ENCODE measurements around the gene LHFPL3.
"Not testable (repeated sequence)": the region's sequence is repeated elsewhere in the genome, so short reads cannot be mapped to it uniquely, and the experiment has no call there.

The LHFPL3 gene

GRCh38 chr7:104328296-104328969 lies at the start of gene LHFPL3:
Gene LHFPL3 (plus strand): TSS chr7:104328603.
- in situ Hi-C loops (cut with HindIII; ENCODE audit: low pct_ligation_motif_present, low pct_unique_long_range_greater_than_20kb, low sequenced_read_pairs), result no loop called here
- no peak for DNase-seq

DNA sequence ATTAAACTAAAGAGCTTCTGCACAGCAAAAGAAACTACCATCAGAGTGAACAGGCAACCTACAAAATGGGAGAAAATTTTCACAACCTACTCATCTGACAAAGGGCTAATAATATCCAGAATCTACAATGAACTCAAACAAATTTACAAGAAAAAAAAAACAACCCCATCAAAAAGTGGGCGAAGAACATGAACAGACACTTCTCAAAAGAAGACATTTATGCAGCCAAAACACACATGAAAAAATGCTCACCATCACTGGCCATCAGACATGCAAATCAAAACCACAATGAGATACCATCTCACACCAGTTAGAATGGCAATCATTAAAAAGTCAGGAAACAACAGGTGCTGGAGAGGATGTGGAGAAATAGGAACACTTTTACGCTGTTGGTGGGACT lies 46.7 kb upstream of the LHFPL3 start:
- in situ Hi-C loops (cut with HindIII; ENCODE audit: low pct_ligation_motif_present, low pct_unique_long_range_greater_than_20kb, low sequenced_read_pairs); DNase-seq: not testable (repeated sequence)

DNA sequence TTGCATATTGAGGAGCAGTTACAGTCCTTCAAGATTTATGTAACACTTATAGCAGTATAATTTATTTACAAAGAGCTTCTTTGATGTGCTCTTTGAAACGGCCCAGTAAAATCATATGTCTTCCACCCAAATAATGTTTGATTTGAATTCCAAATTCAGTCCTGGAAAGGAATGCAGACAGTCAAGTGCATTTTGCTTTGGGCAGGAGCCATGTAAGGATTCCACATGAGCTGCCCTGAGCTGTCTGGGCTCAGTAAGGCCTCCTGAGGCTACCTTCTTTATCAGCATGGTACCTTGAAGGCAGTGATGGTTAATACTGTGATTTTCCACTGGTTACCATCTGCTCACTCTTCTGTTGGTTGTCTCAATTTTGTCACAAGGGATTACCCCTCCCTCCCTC lies 41.6 kb upstream of the LHFPL3 start:
- in situ Hi-C loops (cut with HindIII; ENCODE audit: low pct_ligation_motif_present, low pct_unique_long_range_greater_than_20kb, low sequenced_read_pairs), result no loop called here
- no peak for DNase-seq

GRCh38 chr7:104288137-104288536 lies 40.3 kb upstream of the LHFPL3 start:
- DNase-seq, result no peak
- in situ Hi-C loops (cut with HindIII; ENCODE audit: low pct_ligation_motif_present, low pct_unique_long_range_greater_than_20kb, low sequenced_read_pairs), result no loop called here

DNA sequence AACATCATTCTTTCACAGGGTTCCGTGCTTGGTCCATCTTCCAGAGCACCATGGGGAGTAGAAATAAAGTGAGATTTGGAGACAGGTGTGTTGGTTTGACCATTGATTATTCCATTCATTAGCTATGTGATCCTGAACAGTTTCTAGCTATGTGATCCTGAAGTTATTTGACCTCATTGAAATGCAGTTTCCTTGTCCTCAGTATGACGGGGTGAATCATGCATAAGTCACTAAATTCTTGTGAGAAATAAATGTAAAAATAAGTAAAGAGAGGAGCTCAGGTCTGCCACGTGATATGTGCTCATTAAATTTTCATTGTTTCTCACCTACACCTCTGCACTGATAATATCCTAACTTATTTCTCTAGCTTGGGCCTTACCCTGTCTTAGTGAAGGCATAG lies 34.1 kb upstream of the LHFPL3 start:
- no peak for DNase-seq
- in situ Hi-C loops (cut with HindIII; ENCODE audit: low pct_ligation_motif_present, low pct_unique_long_range_greater_than_20kb, low sequenced_read_pairs), result no loop called here

DNA sequence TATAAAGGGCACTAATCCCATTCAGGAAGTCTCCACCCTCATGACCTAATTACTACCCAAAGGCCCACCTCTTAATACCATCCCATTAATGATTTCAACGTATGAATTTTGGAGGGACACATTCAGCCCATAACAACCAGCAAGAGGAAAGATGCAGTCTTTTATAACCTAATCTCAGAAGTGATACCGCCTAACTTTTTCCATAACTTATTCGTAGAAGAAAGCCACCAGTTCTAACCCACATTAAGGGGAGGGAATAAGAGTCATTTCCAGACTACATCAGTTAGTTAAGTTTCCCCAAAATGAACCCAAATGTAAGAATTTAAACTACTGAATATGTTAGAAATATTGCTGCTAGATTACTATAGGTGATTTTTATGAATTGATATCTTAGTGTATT lies 32.1 kb upstream of the LHFPL3 start:
- in situ Hi-C loops (cut with HindIII; ENCODE audit: low pct_ligation_motif_present, low pct_unique_long_range_greater_than_20kb, low sequenced_read_pairs), result no loop called here
- no peak for DNase-seq

- DNase-seq, result no peak
- in situ Hi-C loops (cut with HindIII; ENCODE audit: low pct_ligation_motif_present, low pct_unique_long_range_greater_than_20kb, low sequenced_read_pairs), result no loop called here
Observed at GRCh38 chr7:104296900-104297299, 31.5 kb upstream of the LHFPL3 start.

DNA sequence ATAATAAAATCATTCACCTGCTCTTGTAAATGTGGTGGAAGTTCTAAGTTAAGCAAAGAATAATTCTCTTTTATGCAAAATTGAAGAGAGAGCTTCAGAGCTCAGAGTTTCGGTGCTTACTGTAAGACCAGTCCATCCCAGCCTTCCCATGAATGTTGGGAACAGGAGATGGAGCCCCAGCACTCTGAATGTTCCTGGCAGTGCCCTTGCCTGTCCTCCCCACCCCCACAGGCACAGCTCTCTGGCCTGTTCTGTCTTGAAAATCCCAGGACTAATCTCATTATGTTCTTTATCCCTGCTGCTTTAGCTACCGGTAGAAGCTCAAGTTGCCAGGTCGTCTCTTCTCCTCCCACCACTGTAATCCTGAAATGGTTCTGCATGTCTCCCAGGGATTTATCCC lies 29.1 kb upstream of the LHFPL3 start:
- in situ Hi-C loops (cut with HindIII; ENCODE audit: low pct_ligation_motif_present, low pct_unique_long_range_greater_than_20kb, low sequenced_read_pairs), result no loop called here
- DNase-seq, result no peak

GRCh38 chr7:104299777-104300176 lies 28.6 kb upstream of the LHFPL3 start:
- in situ Hi-C loops (cut with HindIII; ENCODE audit: low pct_ligation_motif_present, low pct_unique_long_range_greater_than_20kb, low sequenced_read_pairs), result no loop called here
- DNase-seq, result no peak

DNA sequence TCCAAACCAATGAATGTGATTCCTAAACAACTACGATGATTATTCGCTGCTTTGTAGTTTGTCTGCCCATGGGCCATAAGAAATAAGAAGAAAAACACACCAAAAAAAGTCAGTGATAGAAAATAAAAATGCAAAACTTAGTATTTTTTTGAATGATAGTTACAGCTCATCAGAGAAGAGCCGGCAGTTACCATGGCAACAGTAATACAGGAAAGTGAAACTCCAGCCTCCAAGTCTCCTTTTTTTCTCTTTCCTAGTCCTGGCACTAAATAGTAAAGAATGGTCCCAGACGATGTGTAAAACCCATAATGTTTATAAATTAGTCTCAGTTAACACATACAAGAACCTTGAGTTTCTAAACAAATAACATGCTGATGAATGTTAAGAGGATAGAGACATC lies 21.6 kb upstream of the LHFPL3 start:
- DNase-seq, result no peak
- in situ Hi-C loops (cut with HindIII; ENCODE audit: low pct_ligation_motif_present, low pct_unique_long_range_greater_than_20kb, low sequenced_read_pairs), result no loop called here

- in situ Hi-C loops (cut with HindIII; ENCODE audit: low pct_ligation_motif_present, low pct_unique_long_range_greater_than_20kb, low sequenced_read_pairs), result no loop called here
- DNase-seq, result no peak
Observed at GRCh38 chr7:104317948-104318629, 10.3 kb upstream of the LHFPL3 start.

DNA sequence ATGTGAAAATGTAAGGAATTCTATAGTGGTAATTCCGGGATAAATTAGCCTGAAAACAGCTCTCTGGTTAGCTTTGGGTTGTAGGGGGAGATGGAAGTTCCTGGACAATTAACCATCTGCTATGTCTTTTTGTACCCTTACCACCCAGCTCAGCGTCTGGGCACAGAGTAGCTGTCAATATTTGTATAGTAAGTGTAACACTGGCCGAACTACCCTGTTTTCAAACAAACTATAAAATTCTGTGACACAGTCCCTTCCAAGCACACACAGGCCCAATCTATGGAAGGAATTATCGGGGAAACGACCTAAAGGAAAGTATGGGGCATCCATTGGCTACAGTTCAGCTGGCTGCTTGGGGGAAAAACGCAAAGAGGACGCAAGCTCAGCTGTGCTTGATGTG lies 869 bp upstream of the LHFPL3 start:
- in situ Hi-C loops (cut with HindIII; ENCODE audit: low pct_ligation_motif_present, low pct_unique_long_range_greater_than_20kb, low sequenced_read_pairs), result no loop called here
- no peak for DNase-seq

DNA sequence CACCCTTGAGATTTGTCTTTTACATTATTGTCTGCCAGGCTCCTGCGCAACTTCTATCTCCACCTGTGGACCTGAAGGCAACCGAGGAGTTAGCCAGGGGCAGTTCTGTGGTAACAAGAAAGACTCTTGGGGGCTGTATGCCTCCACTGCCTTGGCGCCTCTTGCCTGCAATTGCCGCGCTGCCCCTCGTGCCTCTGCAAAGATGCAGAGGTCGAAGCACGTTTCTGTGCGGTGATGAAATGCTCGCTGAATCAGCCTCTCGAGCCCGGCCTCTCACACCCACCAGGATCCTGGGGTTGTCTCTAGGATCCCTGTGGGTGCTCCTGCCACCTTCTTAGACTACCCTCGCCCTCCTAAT lies 486 bp upstream of the LHFPL3 start:
- in situ Hi-C loops (cut with HindIII; ENCODE audit: low pct_ligation_motif_present, low pct_unique_long_range_greater_than_20kb, low sequenced_read_pairs), result no loop called here
- DNase-seq, result no peak

- in situ Hi-C loops (cut with HindIII; ENCODE audit: low pct_ligation_motif_present, low pct_unique_long_range_greater_than_20kb, low sequenced_read_pairs), result no loop called here
- DNase-seq, result no peak
Observed at GRCh38 chr7:104328970-104329825, 795 bp downstream of the LHFPL3 start.

DNA sequence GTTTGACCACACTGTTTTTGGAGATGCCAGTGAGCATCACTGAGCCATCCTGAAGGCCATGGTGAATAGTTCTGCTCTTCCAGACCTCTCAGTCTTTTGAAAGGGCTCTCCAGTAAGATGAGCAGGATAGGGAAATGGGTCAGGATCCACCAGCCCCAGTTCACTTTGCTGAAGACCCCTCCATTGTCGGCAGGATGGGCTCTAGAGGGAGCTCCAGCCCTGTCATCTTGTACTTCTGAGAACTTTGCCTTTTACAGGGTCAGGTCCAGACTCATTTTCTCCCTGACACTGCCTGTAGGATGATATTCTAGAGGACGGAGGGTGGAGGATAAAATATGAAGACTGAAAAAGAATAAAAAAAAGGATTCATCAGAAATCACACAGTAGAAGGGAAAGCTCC lies 13.1 kb downstream of the LHFPL3 start:
- peak; percentile 14 for DNase-seq
- in situ Hi-C loops (cut with HindIII; ENCODE audit: low pct_ligation_motif_present, low pct_unique_long_range_greater_than_20kb, low sequenced_read_pairs), result no loop called here

- DNase-seq, result no peak
- in situ Hi-C loops (cut with HindIII; ENCODE audit: low pct_ligation_motif_present, low pct_unique_long_range_greater_than_20kb, low sequenced_read_pairs), result no loop called here
Observed at GRCh38 chr7:104352736-104353135, 24.3 kb downstream of the LHFPL3 start.

GRCh38 chr7:104357166-104357565 lies 28.8 kb downstream of the LHFPL3 start:
- in situ Hi-C loops (cut with HindIII; ENCODE audit: low pct_ligation_motif_present, low pct_unique_long_range_greater_than_20kb, low sequenced_read_pairs), result no loop called here
- DNase-seq, result no peak

- no peak for DNase-seq
- in situ Hi-C loops (cut with HindIII; ENCODE audit: low pct_ligation_motif_present, low pct_unique_long_range_greater_than_20kb, low sequenced_read_pairs), result no loop called here
Observed at GRCh38 chr7:104358446-104359132, 30.2 kb downstream of the LHFPL3 start.

DNA sequence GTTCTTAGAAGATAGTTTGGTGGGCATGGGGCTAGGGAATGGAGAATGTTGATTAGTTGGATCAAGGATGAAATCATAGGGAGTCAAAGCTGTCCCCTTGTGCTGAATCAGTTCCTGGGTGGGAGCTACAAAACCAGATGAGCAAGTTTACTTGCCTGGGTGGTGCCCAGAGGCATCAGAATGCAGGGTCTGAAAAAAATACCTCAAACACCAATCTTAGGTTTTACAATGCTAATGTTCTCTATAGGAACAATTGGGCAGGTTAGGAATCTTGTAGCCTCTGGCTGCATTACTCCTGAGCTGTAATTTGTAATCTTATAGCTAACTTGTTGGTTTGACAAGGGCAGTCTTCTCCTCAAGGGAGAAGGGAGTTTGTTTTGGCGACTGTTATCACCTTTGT lies 34.4 kb downstream of the LHFPL3 start:
- in situ Hi-C loops (cut with HindIII; ENCODE audit: low pct_ligation_motif_present, low pct_unique_long_range_greater_than_20kb, low sequenced_read_pairs), result no loop called here
- no peak for DNase-seq

Measured in ACHN (cell line).